Measurements from ENCODE around the gene SKP1.

Gene SKP1

GRCh38 chr5:134136221-134136631 is 40.5 kb downstream of the SKP1 start:
- TF ChIP-seq ZNF362 (tag by site-specific recombination; IDR thresholded peaks at IDR 0.05) (no peak), ZNF548 (tag by site-specific recombination; IDR thresholded peaks at IDR 0.05) (no peak), ZNF138 (tag by site-specific recombination; IDR thresholded peaks at IDR 0.05; ENCODE audit: borderline replicate concordance) (no peak), ZNF37A (tag by site-specific recombination; IDR thresholded peaks at IDR 0.05) (no peak), ZNF426 (tag by site-specific recombination; IDR thresholded peaks at IDR 0.05) (no peak)
- TF ChIP-seq, protein P1, sequence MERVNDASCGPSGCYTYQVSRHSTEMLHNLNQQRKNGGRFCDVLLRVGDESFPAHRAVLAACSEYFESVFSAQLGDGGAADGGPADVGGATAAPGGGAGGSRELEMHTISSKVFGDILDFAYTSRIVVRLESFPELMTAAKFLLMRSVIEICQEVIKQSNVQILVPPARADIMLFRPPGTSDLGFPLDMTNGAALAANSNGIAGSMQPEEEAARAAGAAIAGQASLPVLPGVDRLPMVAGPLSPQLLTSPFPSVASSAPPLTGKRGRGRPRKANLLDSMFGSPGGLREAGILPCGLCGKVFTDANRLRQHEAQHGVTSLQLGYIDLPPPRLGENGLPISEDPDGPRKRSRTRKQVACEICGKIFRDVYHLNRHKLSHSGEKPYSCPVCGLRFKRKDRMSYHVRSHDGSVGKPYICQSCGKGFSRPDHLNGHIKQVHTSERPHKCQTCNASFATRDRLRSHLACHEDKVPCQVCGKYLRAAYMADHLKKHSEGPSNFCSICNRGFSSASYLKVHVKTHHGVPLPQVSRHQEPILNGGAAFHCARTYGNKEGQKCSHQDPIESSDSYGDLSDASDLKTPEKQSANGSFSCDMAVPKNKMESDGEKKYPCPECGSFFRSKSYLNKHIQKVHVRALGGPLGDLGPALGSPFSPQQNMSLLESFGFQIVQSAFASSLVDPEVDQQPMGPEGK (tag by site-specific recombination; IDR thresholded peaks at IDR 0.05) = no peak
- H3K36me3 ChIP-seq (ENCODE audit: control insufficient read depth in 2 of 2, insufficient read depth in 1 of 2, low read length in 2 of 2) = peaks cover 0 to 94% of the 10 kb centered on the region in 2 experiments; a peak in 1 of 3 replicates
- ChIA-PET POLR2A (interaction anchor here (0.7 kb wide), 1 partner anchor 768 kb away, joined by 3 read pairs; no protein-coding TSS in a partner anchor), CTCF (interaction anchor here (1.3 to 12.3 kb wide), 4 partner anchors 9 to 96 kb away, joined by 3 to 196 read pairs (median 6); no protein-coding TSS in a partner anchor)
- H3K9me3 ChIP-seq (ENCODE audit: control insufficient read depth, insufficient read depth, low read depth, low read length) = no peaks in the 10 kb centered on the region
- no peak overlapping the region for H3K27ac ChIP-seq (ENCODE audit: extremely low read depth, low read depth, low read length)
- no peaks in the 10 kb centered on the region for H3K4me1 ChIP-seq (ENCODE audit: control insufficient read depth, insufficient read depth, low read length)
- no peak overlapping the region for H3K4me3 ChIP-seq (ENCODE audit: low read depth, low read length)

- Histone ChIP-seq H3K36me3 (ENCODE audit: control insufficient read depth in 2 of 2, insufficient read depth in 1 of 2, low read length in 2 of 2) (peaks cover 0 to 90% of the 10 kb centered on the region in 2 experiments; a peak in 1 of 3 replicates), H3K9me3 (ENCODE audit: control insufficient read depth, insufficient read depth, low read depth, low read length) (no peaks in the 10 kb centered on the region), H3K4me1 (ENCODE audit: control insufficient read depth, insufficient read depth, low read length) (no peaks in the 10 kb centered on the region), H3K27ac (ENCODE audit: extremely low read depth, low read depth, low read length) (no peak overlapping the region), H3K4me3 (ENCODE audit: low read depth, low read length) (no peak overlapping the region)
- no peak for TF ChIP-seq ZNF132 (tag by site-specific recombination; IDR thresholded peaks at IDR 0.05; ENCODE audit: borderline replicate concordance)
- no peak for TF ChIP-seq ZNF561 (tag by site-specific recombination; IDR thresholded peaks at IDR 0.05; ENCODE audit: borderline replicate concordance)
- POLR2A ChIA-PET = no interaction called here
- CTCF ChIA-PET = interaction anchor here (1.3 to 1.9 kb wide), 3 partner anchors 33 to 109 kb away, joined by 3 to 6 read pairs (median 6); no protein-coding TSS in a partner anchor
These were observed 41.6 kb downstream of the SKP1 start for GRCh38 chr5:134135091-134135655.

GRCh38 chr5:134133995-134134541 is 42.7 kb downstream of the SKP1 start:
- ChIA-PET POLR2A (no interaction called here), CTCF (interaction anchor here (0.6 to 1.9 kb wide), 4 partner anchors 32 to 175 kb away, joined by 3 to 6 read pairs (median 3); no protein-coding TSS in a partner anchor)
- peak; percentile 43; the same call in 1 of the 2 replicates for TF ChIP-seq GLIS1 (tag by site-specific recombination; IDR thresholded peaks at IDR 0.05)
- no peak for TF ChIP-seq ZBTB20 (tag by site-specific recombination; IDR thresholded peaks at IDR 0.05)
- TF ChIP-seq, protein P2, sequence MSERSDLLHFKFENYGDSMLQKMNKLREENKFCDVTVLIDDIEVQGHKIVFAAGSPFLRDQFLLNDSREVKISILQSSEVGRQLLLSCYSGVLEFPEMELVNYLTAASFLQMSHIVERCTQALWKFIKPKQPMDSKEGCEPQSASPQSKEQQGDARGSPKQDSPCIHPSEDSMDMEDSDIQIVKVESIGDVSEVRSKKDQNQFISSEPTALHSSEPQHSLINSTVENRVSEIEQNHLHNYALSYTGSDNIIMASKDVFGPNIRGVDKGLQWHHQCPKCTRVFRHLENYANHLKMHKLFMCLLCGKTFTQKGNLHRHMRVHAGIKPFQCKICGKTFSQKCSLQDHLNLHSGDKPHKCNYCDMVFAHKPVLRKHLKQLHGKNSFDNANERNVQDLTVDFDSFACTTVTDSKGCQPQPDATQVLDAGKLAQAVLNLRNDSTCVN (tag by site-specific recombination; optimal IDR thresholded peaks at IDR 0.05) = no peak
- no peak for TF ChIP-seq ZBTB17 (tag by site-specific recombination; IDR thresholded peaks at IDR 0.05)
- TF ChIP-seq ZNF600 (tag by site-specific recombination; IDR thresholded peaks at IDR 0.05) = no peak
- H3K36me3 ChIP-seq (ENCODE audit: control insufficient read depth in 2 of 2, insufficient read depth in 1 of 2, low read length in 2 of 2) = peaks cover 0 to 89% of the 10 kb centered on the region in 2 experiments; a peak in 1 of 3 replicates
- no peak overlapping the region for H3K4me3 ChIP-seq (ENCODE audit: low read depth, low read length)
- H3K9me3 ChIP-seq (ENCODE audit: control insufficient read depth, insufficient read depth, low read depth, low read length) = no peaks in the 10 kb centered on the region
- no peak overlapping the region for H3K27ac ChIP-seq (ENCODE audit: extremely low read depth, low read depth, low read length)
- H3K4me1 ChIP-seq (ENCODE audit: control insufficient read depth, insufficient read depth, low read length) = no peaks in the 10 kb centered on the region

Data from HEK293 (cell line).